Measurements from ENCODE around the gene NRSN2. TPM values are rescaled to one million over a fixed set of nuclear protein-coding genes. Genes with fewer than 3 reads are reported as not detected.
A peak's percentile ranks its signal among the peaks of the same experiment; 100 is the strongest.

The NRSN2 gene
- total RNA-seq, 1 experiment from 2014 or later: 1.9 TPM

GRCh38 chr20:328027-328974 lies 18.6 kb upstream of the NRSN2 start:
- Histone ChIP-seq H2AFZ (ENCODE audit: low read depth, low read length, poor library complexity, severe bottlenecking) (no peak overlapping the region), H3K27ac (ENCODE audit: low read depth, low read length) (peak overlapping the region; percentile 99), H3K4me1 (ENCODE audit: control insufficient read depth in 1 of 2, insufficient read depth in 2 of 2, low read length in 2 of 2) (peaks cover 6 to 57% of the 10 kb centered on the region in 2 experiments; a peak in 3 of 4 replicates), H3K9me3 (ENCODE audit: control insufficient read depth in 1 of 2, insufficient read depth in 1 of 2, low read depth in 1 of 2, low read length in 2 of 2) (no peaks in the 10 kb centered on the region), H3K36me3 (ENCODE audit: control insufficient read depth in 1 of 2, insufficient read depth in 2 of 2, low read length in 2 of 2) (0 out of 4 replicates have a peak, but pooled peaks cover 0 to 3% of the 10 kb centered on the region in 2 experiments), H4K20me1 (ENCODE audit: insufficient read depth) (no peaks in the 10 kb centered on the region), H3K4me2 (ENCODE audit: low read length) (peak overlapping the region; percentile 90), H3K9ac (ENCODE audit: low read length) (peak overlapping the region; percentile 81), H3K79me2 (ENCODE audit: insufficient read depth, low read length) (peaks cover 34% of the 10 kb centered on the region), H3K27me3 (ENCODE audit: insufficient read depth, low read length) (no peaks in the 10 kb centered on the region), H3K4me3 (replicated peaks in 1 of 2; ENCODE audit: low read depth in 1 of 2, low read length in 2 of 2) (peak overlapping the region; percentile 81 to 87), H3K9me2 (ENCODE audit: insufficient read depth) (no peaks in the 10 kb centered on the region)
- DNase-seq (ENCODE audit: low read depth, low spot score): no peak
- POLR2A ChIA-PET: interaction anchor here (1.4 kb wide), 1 partner anchor 13 kb away, joined by 3 read pairs; no protein-coding TSS in a partner anchor
- intact Hi-C loops (cut with micrococcal nuclease): no loop called here
- no TSS peak for BruUV-seq (replicated peaks)
- TF ChIP-seq RAD21 (IDR thresholded peaks at IDR 0.05; ENCODE audit: low read depth) (no peak), POLR2A (IDR thresholded peaks at IDR 0.05; ENCODE audit: borderline replicate concordance, extremely low read depth, insufficient read depth, insufficient read length) (no peak), SP1 (IDR thresholded peaks at IDR 0.05; ENCODE audit: low read depth) (no peak), CTCF (IDR thresholded peaks at IDR 0.05 in 2 of 3, conservative IDR thresholded peaks at IDR 0.05 in 1 of 3; ENCODE audit: borderline replicate concordance in 1 of 3, insufficient read depth in 1 of 3, low read depth in 2 of 3, low read length in 2 of 3) (no peak), ZNF274 (IDR thresholded peaks at IDR 0.05; ENCODE audit: low read depth, low read length) (no peak), FOSL1 (IDR thresholded peaks at IDR 0.05; ENCODE audit: low read depth) (no peak), ELF1 (IDR thresholded peaks at IDR 0.05; ENCODE audit: borderline replicate concordance, low read depth) (no peak), JUND (IDR thresholded peaks at IDR 0.05) (no peak), REST (IDR thresholded peaks at IDR 0.05; ENCODE audit: low read depth) (no peak)
- ATAC-seq: no peak
- CTCF ChIA-PET: interaction anchor here (0.6 kb wide), 1 partner anchor 1107 kb away, joined by 3 read pairs; no protein-coding TSS in a partner anchor
- RAD21 ChIA-PET (ENCODE audit: low non-redundant PET in 1 of 2, low total read pairs in 2 of 2, uncharacterized antibody in 2 of 2, unreplicated experiment in 2 of 2): no interaction called here
